Fibroblast of skin of left biceps (primary cell): ENCODE measurements around the gene PARD3B.

Source experiments
- DNase-seq, 2 experiments: peaks; one replicate each; pipeline ENCODE4 v3.0.0-alpha.2; 2013; ENCODE audit warnings: low read depth in 2 of 2

PARD3B gene

GRCh38 chr2:205390866-205391265 is 845.6 kb downstream of the PARD3B start:
- DNase-seq: no peak

DNA sequence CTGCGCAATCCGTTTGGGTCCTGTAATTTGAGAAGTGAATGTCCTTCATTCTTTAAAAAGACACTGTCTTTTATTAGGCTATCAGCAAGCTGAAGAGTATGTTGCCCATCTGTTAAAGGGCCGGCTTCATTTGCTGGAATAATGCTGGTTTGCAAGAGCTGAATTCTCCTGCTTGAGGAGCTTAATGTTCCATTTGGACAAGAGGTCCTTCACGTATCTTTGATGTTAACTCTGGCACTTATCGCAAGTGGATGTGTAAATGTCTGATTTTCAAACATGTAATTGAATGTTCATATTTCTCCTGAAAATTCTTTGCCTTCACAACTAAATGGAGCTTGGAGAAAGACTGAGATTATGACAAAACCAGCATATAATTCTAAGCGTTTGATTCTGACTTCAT is 856.2 kb downstream of the PARD3B start:
- DNase-seq: no peak

DNA sequence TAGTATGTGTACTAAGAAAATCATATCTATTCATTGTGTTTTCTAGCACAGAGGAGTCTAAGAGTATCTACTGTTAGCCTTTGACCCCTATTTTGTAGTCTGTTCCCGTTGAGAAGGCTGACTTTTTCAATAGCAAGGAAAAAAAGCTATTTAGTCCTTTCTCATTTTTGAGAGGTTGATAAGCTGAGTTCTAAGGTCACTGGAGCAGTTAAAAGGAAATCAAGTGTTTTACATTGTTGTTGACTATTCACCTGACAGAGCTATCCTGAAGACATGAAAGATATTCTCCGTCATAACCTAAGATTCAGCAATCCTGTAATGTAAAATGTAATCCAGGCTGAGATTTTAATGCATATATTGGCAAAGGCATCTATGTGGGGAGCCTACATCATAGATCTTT is 856.7 kb downstream of the PARD3B start:
- DNase-seq: no peak

DNA sequence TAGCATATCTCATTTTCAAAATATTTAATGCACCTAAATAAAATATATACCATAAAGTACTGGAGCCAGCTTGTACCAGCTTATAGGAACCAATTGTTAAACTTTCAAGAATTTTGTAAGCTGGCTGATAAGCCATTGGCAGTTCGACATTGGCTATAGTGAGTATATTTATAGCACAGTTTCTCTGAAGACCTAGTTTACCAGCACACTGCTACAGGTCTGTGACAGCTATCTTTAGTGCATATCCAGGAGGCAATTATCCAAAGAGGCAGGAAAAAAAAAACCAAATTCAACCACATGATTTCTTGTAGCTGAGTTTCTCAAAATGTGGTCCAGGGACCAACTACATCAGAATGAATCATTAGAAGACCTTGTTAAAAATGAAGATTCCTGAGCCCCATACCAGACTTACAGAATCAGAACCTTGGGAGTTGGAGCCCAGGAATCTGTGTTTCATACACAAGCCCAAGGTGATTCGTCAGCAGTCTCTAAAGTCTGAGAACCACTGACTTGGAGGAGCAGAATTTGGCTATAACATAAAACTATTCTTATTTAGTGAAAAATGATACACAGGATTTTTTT is 858.1 kb downstream of the PARD3B start:
- peak; percentile 83 to 88 for DNase-seq

DNA sequence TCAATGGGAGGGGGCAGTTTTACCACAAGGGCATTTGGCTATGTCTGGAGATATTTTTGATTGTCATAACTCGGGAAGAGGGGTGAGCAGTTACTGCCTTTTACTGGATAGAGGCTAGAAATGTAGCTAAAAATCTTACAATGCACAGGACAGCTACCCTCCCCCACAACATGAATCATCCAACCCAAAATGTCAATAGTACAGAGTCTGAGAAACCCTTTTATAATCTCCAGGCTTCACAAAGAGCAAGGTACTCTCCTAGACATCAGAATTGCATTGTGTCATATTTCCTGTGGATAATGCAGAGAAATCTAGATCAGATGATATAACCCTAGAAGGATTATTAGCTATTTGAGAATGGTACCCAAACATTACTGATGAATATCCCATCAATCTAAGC is 859.9 kb downstream of the PARD3B start:
- no peak for DNase-seq

GRCh38 chr2:205405752-205406151 is 860.5 kb downstream of the PARD3B start:
- peak; percentile 83 to 89 for DNase-seq

DNA sequence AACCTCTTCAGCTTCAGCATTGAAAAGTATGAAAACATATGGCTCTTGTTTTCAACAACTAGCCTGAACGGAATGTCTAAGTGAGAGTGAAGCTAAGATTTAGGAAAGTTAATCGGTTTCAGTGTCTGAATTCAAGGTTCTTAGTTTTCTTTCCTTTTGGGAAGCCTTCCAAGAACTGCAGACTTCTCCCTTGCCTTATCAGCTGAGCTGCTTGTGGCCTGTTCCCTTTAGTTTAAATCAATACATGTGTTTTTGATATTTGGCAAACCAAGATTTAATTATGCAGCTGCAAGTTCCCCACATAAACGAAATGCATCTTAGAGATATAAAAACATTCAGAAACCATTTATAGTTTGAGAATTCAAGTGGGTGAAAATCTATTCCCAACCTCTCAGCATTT is 862.7 kb downstream of the PARD3B start:
- peak; percentile 97 to 98 for DNase-seq

DNA sequence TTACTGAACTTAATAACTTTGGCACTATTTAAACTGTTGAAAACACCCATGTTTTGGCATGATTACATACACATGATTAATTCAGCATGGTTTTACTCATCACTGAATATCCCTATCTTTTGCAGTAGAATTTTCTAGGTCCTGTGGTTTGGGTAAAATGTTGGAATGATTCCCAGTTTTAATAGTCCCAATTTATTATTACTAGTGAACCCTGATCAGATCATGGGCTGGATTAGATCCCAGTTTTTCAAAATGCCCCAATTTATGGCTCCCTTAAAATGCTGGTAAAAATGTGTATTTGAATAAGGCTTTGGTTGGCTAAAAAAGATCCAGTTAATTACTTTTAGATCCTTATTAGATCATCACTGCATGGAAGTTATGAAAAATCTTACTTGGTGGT is 863.4 kb downstream of the PARD3B start:
- peak; percentile 75 to 79 for DNase-seq

DNA sequence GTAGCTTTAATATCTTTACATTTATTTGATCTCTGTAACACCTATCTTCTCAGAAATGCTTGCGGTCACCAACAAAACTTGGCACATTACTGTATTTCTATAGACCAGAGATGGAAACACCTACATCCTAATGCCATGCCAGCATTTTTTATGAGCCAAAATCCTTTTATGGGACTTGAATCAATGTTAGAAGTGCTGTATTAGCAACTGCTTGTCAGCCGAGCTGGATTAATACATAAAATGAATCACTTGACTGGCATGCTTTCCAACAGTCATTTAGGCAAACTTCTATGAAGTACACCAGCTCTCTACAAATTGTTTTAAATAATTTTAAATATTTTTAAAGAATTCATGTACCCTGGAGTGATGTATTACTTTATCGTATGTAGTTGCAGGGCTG is 864.1 kb downstream of the PARD3B start:
- DNase-seq: no peak

DNA sequence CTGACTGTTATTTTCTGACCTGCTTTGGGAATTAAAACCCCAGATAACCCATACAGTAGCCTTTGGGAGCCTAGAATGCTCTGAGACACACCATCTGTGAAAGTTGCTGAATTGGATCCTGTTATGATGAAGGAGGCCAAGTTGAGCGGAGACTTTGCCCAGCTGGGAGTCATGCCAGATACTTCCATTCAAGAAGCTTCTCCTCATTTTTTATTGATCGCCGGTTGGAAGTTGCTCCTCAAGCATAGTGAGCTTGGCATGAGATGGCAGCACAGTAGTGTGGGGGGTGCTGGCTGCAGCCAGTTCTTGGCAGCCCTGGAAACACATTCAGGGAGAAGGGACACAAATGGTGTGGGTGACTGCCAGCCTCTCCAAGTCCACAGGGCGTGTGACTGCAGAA is 866.3 kb downstream of the PARD3B start:
- DNase-seq: no peak

GRCh38 chr2:205424326-205424725 is 879.1 kb downstream of the PARD3B start:
- DNase-seq: no peak

- DNase-seq: no peak
These were observed 879.8 kb downstream of the PARD3B start for GRCh38 chr2:205425102-205425501.

DNA sequence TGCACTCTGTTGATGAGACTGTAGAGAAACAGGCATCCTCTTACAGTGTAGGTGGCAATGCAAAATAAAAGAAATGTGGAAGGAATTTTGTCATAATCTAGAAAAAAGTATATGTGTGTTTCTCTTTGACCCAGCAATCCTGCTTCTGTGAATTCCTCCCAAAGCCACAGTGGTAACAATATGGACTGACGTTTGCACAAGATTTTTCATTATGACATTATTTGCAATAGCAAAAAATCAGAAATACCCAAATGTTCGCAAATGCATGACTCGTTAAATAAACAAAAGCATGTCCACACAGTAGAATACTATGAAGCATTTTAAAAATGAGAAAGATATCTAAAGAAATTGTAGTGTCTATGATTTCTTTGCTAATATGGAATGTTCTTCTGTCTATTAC is 881.8 kb downstream of the PARD3B start:
- peak in 1 of 2 experiments; percentile 53 for DNase-seq

DNA sequence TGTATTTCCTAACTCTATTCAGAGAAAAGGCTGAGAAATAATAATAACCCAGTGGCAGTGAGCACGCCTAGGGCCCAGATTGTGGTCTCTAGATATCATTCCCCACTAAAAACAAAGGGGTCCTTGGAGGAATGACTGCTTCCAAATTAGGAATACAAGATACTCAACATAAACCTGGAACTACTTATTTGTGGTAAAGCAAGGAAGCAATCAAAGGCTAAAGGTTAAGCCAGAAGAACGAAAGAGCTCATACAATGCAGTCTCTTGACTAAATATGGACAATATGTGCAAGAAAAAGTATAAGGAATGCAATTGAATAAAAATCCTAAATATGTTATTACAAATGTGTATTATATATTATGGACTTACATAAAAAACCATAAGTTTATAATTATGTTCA is 883.5 kb downstream of the PARD3B start:
- DNase-seq: no peak

DNA sequence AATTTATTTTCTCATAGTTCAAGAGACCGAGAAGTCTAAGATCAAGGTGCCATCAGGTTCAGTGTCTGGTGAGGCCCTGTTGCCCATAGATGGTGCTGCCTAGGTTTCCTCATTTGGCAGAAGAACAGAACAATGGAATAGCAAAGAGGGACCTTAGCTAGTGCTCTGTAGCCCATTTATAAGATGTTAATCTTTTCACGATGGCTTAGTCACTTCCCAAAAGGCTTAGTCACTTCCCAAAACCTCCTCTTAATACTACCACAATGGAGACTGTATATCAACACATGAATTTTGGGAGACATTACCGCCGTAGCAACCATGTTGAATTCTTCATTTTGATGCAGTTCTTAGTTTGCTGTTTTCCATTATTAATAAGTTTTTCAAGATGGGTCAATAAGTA is 890.7 kb downstream of the PARD3B start:
- DNase-seq: no peak

GRCh38 chr2:205438241-205438640 is 893.0 kb downstream of the PARD3B start:
- DNase-seq: no peak

- no peak for DNase-seq
These were observed 894.3 kb downstream of the PARD3B start for GRCh38 chr2:205439621-205440020.

GRCh38 chr2:205441524-205441923 is 896.2 kb downstream of the PARD3B start:
- DNase-seq: no peak

DNA sequence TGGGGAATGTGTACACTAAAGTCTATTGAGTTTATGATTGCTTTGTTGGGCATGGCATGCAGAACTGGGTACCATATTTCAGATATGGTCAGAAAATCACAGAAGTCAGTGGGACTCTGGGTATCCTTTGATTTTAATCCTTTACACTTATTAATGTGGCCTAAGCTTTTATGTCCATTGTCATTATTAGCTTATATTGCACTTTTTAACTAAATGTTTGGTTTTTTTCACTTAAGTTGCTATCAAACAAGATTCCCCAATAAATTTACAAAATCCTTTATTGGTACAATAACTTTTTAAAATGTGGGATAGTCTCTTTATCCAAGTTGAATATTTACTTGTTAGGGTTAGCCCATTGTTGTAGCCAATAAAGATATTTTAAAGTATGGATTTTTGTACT is 902.9 kb downstream of the PARD3B start:
- DNase-seq: no peak

DNA sequence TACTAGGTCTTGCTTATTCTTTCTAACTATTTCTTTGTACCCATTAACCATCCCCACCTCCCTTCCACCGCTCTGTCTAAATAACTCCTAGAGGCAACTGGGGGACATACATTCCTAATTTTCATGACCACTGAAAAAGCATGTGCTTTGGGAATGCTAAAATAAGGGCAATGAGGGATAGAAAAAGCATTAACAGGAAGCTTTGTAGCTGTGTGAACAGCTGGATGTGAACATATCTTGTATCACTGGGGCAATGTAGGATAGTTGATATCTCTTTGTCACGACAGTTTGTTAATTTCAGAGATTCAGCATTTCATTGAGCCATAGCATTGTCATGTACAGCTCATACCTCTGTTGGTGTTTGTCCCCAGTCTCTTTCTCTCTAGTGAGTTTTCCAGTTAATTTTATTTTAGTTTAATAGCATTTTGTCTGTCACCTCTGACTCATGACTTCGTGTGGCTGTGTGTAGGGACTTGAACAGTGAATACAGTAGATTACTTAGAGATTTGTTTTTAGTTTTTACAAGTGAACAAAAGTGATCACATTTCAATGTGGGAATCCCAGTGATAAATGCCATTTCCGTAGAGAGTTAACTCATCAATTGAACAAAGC is 906.7 kb downstream of the PARD3B start:
- no peak for DNase-seq

DNA sequence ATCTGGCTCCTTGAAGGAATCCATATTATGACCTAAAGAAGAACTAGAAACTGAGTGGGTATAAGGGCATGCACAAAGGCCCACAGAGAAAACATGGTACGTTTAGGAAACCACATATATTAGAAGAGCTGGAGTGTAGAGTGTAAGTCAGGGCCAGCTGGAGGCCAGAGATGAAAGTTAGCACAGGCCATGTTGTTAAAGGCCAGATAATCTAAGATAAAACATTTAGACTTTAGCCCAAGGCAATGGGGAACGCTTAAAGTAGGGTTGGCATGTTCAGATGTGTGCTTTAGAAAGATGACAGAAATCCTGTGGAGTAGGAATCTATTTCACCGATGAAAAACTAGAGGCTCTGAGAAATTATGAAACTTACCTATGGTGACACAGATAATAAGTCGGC is 907.9 kb downstream of the PARD3B start:
- no peak for DNase-seq

GRCh38 chr2:205456682-205457081 is 911.4 kb downstream of the PARD3B start:
- DNase-seq: no peak

- DNase-seq: no peak
These were observed 914.9 kb downstream of the PARD3B start for GRCh38 chr2:205460217-205460616.

DNA sequence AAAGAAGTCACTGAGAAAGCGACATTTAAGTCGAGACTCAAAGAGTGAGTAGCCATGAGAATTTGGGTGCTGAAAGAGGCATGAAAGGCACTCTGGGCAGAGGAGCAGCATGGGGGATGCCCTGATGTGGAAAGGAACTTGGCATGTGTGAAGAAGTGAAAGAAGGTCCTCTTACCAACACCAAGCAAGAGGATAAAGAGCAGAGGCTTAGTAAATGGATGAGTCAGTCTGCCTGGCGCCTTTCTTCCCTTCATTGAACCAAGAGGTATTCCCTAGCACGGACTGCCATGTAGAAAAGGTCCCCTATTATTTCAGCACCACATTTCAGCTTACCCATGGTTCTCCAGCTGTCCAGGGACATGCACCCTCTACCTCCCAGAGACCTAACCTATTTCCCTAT is 915.9 kb downstream of the PARD3B start:
- DNase-seq: no peak
